ENCODE data around the gene RASL12.

RASL12 gene

DNA sequence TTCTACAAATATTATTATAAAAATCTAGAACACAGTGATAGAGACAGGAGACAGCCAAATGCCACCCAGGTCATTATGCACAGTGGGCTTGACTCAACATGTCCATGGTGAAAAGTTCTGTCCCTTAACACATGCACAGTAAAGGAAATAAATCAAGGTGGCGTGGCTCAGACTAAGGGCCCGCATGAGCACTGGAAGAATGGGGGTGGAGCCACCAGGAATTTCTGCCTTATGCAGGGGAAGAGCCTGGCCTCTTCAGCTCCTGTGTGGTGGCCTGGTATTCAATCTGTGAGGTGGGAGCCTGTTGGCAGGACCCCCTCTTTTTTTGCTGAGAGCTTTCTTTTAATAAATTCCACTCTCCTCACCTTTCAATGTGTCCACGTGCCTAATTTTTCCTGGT, 60.9 kb downstream of the RASL12 start:
- TF ChIP-seq, protein P1, sequence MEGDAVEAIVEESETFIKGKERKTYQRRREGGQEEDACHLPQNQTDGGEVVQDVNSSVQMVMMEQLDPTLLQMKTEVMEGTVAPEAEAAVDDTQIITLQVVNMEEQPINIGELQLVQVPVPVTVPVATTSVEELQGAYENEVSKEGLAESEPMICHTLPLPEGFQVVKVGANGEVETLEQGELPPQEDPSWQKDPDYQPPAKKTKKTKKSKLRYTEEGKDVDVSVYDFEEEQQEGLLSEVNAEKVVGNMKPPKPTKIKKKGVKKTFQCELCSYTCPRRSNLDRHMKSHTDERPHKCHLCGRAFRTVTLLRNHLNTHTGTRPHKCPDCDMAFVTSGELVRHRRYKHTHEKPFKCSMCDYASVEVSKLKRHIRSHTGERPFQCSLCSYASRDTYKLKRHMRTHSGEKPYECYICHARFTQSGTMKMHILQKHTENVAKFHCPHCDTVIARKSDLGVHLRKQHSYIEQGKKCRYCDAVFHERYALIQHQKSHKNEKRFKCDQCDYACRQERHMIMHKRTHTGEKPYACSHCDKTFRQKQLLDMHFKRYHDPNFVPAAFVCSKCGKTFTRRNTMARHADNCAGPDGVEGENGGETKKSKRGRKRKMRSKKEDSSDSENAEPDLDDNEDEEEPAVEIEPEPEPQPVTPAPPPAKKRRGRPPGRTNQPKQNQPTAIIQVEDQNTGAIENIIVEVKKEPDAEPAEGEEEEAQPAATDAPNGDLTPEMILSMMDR (IDR thresholded peaks at IDR 0.05; ENCODE audit: insufficient read depth, low read length, poor library complexity, severe bottlenecking): no peak
- TF ChIP-seq EZH2phosphoT487 (conservative IDR thresholded peaks at IDR 0.05; ENCODE audit: low read length): no peak
- Histone ChIP-seq H3F3A (ENCODE audit: insufficient read depth) (no peaks in the 10 kb centered on the region; the same call in 1 of the 2 replicates), H3K9ac (ENCODE audit: low read length) (no peak overlapping the region), H2AFZ (ENCODE audit: low read depth, low read length, severe bottlenecking) (no peak overlapping the region), H3K79me2 (ENCODE audit: insufficient read depth, low read length) (no peaks in the 10 kb centered on the region), H3K27me3 (ENCODE audit: low read length) (no peaks in the 10 kb centered on the region), H3K4me3 (ENCODE audit: insufficient read depth, low read length, poor library complexity, severe bottlenecking) (no peak overlapping the region), H3K27ac (ENCODE audit: low read depth, low read length) (no peak overlapping the region), H4K20me1 (ENCODE audit: low read depth, low read length) (no peaks in the 10 kb centered on the region), H3K36me3 (ENCODE audit: low read length) (no peaks in the 10 kb centered on the region; the same call in 1 of the 2 replicates), H3K4me2 (ENCODE audit: low read depth, low read length, poor library complexity, severe bottlenecking) (no peak overlapping the region), H3K9me3 (ENCODE audit: insufficient read depth, low read length) (no peaks in the 10 kb centered on the region), H3K9me2 (replicated peaks; ENCODE audit: insufficient read depth, low read length) (no peaks in the 10 kb centered on the region)

DNA sequence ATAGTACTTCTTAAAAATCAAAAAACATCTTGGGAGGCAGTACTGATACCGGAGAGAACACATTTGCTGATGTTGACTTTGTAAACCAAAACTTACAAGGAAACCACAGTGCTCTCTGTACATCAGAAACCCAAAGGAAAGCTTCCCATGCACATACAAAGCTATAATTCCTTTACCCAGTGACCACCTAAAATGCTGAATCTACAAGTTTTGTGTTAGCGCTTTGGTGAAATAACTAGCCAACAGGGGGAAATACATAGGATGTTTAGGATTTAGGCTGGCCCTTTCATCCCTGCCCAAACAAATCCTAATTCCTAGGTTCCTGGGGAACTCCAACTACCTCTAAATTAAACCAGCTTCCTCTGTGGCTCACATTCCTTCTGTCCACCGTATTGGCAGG, 62.8 kb downstream of the RASL12 start:
- H3K36me3 ChIP-seq (ENCODE audit: low read length): no peaks in the 10 kb centered on the region; the same call in 1 of the 2 replicates

More for the DNA sequence above, 62.8 kb downstream of the RASL12 start:
- H3K27ac ChIP-seq (ENCODE audit: low read depth, low read length): no peak overlapping the region
- TF ChIP-seq EZH2phosphoT487 (conservative IDR thresholded peaks at IDR 0.05; ENCODE audit: low read length): no peak
- TF ChIP-seq, protein P1 (IDR thresholded peaks at IDR 0.05; ENCODE audit: insufficient read depth, low read length, poor library complexity, severe bottlenecking): no peak
- no peak overlapping the region for H2AFZ ChIP-seq (ENCODE audit: low read depth, low read length, severe bottlenecking)
- H3K9me3 ChIP-seq (ENCODE audit: insufficient read depth, low read length): no peaks in the 10 kb centered on the region
- no peaks in the 10 kb centered on the region for H3K9me2 ChIP-seq (replicated peaks; ENCODE audit: insufficient read depth, low read length)
- H3F3A ChIP-seq (ENCODE audit: insufficient read depth): no peaks in the 10 kb centered on the region; the same call in 1 of the 2 replicates
- no peak overlapping the region for H3K4me3 ChIP-seq (ENCODE audit: insufficient read depth, low read length, poor library complexity, severe bottlenecking)
- no peaks in the 10 kb centered on the region for H3K79me2 ChIP-seq (ENCODE audit: insufficient read depth, low read length)
- H3K27me3 ChIP-seq (ENCODE audit: low read length): no peaks in the 10 kb centered on the region
- H4K20me1 ChIP-seq (ENCODE audit: low read depth, low read length): no peaks in the 10 kb centered on the region
- no peak overlapping the region for H3K4me2 ChIP-seq (ENCODE audit: low read depth, low read length, poor library complexity, severe bottlenecking)
- no peak overlapping the region for H3K9ac ChIP-seq (ENCODE audit: low read length)
